Activated CD8-positive, alpha-beta T cell treated with anti-CD3 and anti-CD28 coated beads, Interleukin-2, amount 10 ng/mL, durations not matched to agents 7 days and 5 days (primary cell): ENCODE results near the gene PTPRF. TPM values are rescaled to one million over a fixed set of nuclear protein-coding genes. Genes with fewer than 3 reads are reported as not detected.

Experiments
- ATAC-seq: fragments of 150-1000 bp; cut with Tn5 transposase; one replicate; pipeline ENCODE4 v1.10.0; 2021; ENCODE audit warnings: moderate library complexity
- CTCF ChIA-PET: fragments of 350-600 bp; sonication (Branson Sonifier 250); formaldehyde crosslinking; loops from one replicate; lab custom pipeline; 2021; ENCODE audit warnings: antibody characterized with exemption; lab: Charles Lee
- POLR2A ChIA-PET: fragments of 350-600 bp; sonication (Branson Sonifier 250); formaldehyde crosslinking; loops from one replicate; lab custom pipeline; 2021; ENCODE audit warnings: antibody characterized with exemption; lab: Charles Lee
- DNase-seq: peaks from one replicate; pipeline ENCODE4 v3.0.0-alpha.2; 2020
- H3K27ac Mint-ChIP-seq: one replicate; pipeline ENCODE4 v1.8.0; 2021; ENCODE audit warnings: mild to moderate bottlenecking, mixed read lengths
- H3K27me3 Mint-ChIP-seq: one replicate; pipeline ENCODE4 v1.8.0; 2021; ENCODE audit warnings: low read depth, mixed read lengths
- H3K36me3 Mint-ChIP-seq: one replicate; pipeline ENCODE4 v1.8.0; 2021; ENCODE audit warnings: low read depth, mixed read lengths
- H3K4me1 Mint-ChIP-seq: one replicate; pipeline ENCODE4 v1.8.0; 2021; ENCODE audit warnings: low read depth, mixed read lengths
- H3K4me3 Mint-ChIP-seq: one replicate; pipeline ENCODE4 v1.8.0; 2021; ENCODE audit warnings: mild to moderate bottlenecking, mixed read lengths
- H3K9me3 Mint-ChIP-seq: one replicate; pipeline ENCODE4 v1.8.0; 2022; ENCODE audit warnings: mixed read lengths; ENCODE audit not compliant: insufficient read depth
- total RNA-seq, 2 experiments: library from RNA; stranded (reverse); gene quantifications; one replicate each; pipeline ENCODE4 v1.2.3, GENCODE V29; 2021

Gene PTPRF
- total RNA-seq, 2 experiments from 2014 or later: 0.61 to 0.65 TPM

- DNase-seq (no peak), ATAC-seq (no peak)
- POLR2A ChIA-PET: no interaction called here
- Mint-ChIP-seq H3K4me1 (no peaks in the 10 kb centered on the region), H3K27me3 (no peaks in the 10 kb centered on the region), H3K36me3 (no peaks in the 10 kb centered on the region), H3K27ac (no peak overlapping the region), H3K9me3 (no peaks in the 10 kb centered on the region), H3K4me3 (no peak overlapping the region)
- CTCF ChIA-PET: no interaction called here
Observed at GRCh38 chr1:43572538-43572937, 41.9 kb downstream of the PTPRF start.

GRCh38 chr1:43573066-43573800, 42.5 kb downstream of the PTPRF start:
- Mint-ChIP-seq H3K4me1 (no peaks in the 10 kb centered on the region), H3K4me3 (no peak overlapping the region), H3K36me3 (no peaks in the 10 kb centered on the region), H3K27me3 (no peaks in the 10 kb centered on the region), H3K27ac (no peak overlapping the region), H3K9me3 (no peaks in the 10 kb centered on the region)
- DNase-seq (no peak), ATAC-seq (no peak)
- ChIA-PET POLR2A (no interaction called here), CTCF (no interaction called here)

GRCh38 chr1:43576521-43576920, 45.8 kb downstream of the PTPRF start:
- ATAC-seq: no peak
- no peaks in the 10 kb centered on the region for H3K27me3 Mint-ChIP-seq

GRCh38 chr1:43577655-43578542, 47.2 kb downstream of the PTPRF start:
- CTCF ChIA-PET: no interaction called here
- Mint-ChIP-seq H3K27me3 (no peaks in the 10 kb centered on the region), H3K4me3 (no peak overlapping the region), H3K4me1 (peaks cover 8% of the 10 kb centered on the region), H3K9me3 (no peaks in the 10 kb centered on the region), H3K27ac (no peak overlapping the region), H3K36me3 (no peaks in the 10 kb centered on the region)
- DNase-seq: no peak
- no peak for ATAC-seq
- POLR2A ChIA-PET: no interaction called here

More at GRCh38 chr1:43576521-43576920, 45.8 kb downstream of the PTPRF start:
- ChIA-PET CTCF (no interaction called here), POLR2A (no interaction called here)
- Mint-ChIP-seq H3K27ac (no peak overlapping the region), H3K4me1 (no peaks in the 10 kb centered on the region), H3K4me3 (no peak overlapping the region), H3K36me3 (no peaks in the 10 kb centered on the region), H3K9me3 (no peaks in the 10 kb centered on the region)
- DNase-seq: no peak

- no peaks in the 10 kb centered on the region for H3K27me3 Mint-ChIP-seq
- POLR2A ChIA-PET: interaction anchor here (2.0 kb wide), 1 partner anchor 70 kb away, joined by 7 read pairs; the partner anchor contains the start of gene KDM4A
Observed at GRCh38 chr1:43580039-43580438, 49.4 kb downstream of the PTPRF start.

GRCh38 chr1:43582162-43582566, 51.5 kb downstream of the PTPRF start:
- DNase-seq (peak; percentile 43), ATAC-seq (peak; percentile 81)
- Mint-ChIP-seq H3K36me3 (no peaks in the 10 kb centered on the region), H3K9me3 (no peaks in the 10 kb centered on the region), H3K27me3 (no peaks in the 10 kb centered on the region), H3K4me1 (peaks cover 8% of the 10 kb centered on the region), H3K27ac (peak overlapping the region; percentile 50), H3K4me3 (no peak overlapping the region)
- CTCF ChIA-PET: no interaction called here
- POLR2A ChIA-PET: interaction anchor here (1.1 kb wide), 1 partner anchor 68 kb away, joined by 3 read pairs; the partner anchor contains the start of gene KDM4A

More at GRCh38 chr1:43580039-43580438, 49.4 kb downstream of the PTPRF start:
- no peak overlapping the region for H3K27ac Mint-ChIP-seq
- H3K4me3 Mint-ChIP-seq: no peak overlapping the region
- H3K36me3 Mint-ChIP-seq: no peaks in the 10 kb centered on the region
- H3K9me3 Mint-ChIP-seq: no peaks in the 10 kb centered on the region
- DNase-seq (no peak), ATAC-seq (no peak)
- CTCF ChIA-PET: interaction anchor here (1.3 kb wide), 1 partner anchor 26 kb away, joined by 5 read pairs; no protein-coding TSS in a partner anchor
- H3K4me1 Mint-ChIP-seq: peaks cover 8% of the 10 kb centered on the region

- Mint-ChIP-seq H3K4me1 (peaks cover 8% of the 10 kb centered on the region), H3K36me3 (no peaks in the 10 kb centered on the region), H3K4me3 (no peak overlapping the region), H3K9me3 (no peaks in the 10 kb centered on the region), H3K27ac (no peak overlapping the region), H3K27me3 (no peaks in the 10 kb centered on the region)
- ATAC-seq: no peak
- DNase-seq: no peak
- POLR2A ChIA-PET: no interaction called here
- CTCF ChIA-PET: no interaction called here
Observed at GRCh38 chr1:43583058-43583457, 52.4 kb downstream of the PTPRF start.

GRCh38 chr1:43584204-43584603, 53.5 kb downstream of the PTPRF start:
- Mint-ChIP-seq H3K4me3 (no peak overlapping the region), H3K4me1 (peaks cover 8% of the 10 kb centered on the region), H3K27ac (no peak overlapping the region), H3K27me3 (no peaks in the 10 kb centered on the region), H3K36me3 (no peaks in the 10 kb centered on the region), H3K9me3 (no peaks in the 10 kb centered on the region)
- POLR2A ChIA-PET: no interaction called here
- DNase-seq: no peak
- CTCF ChIA-PET: no interaction called here
- ATAC-seq: no peak

GRCh38 chr1:43585557-43585956, 54.9 kb downstream of the PTPRF start:
- ATAC-seq (no peak), DNase-seq (no peak)
- H3K27ac Mint-ChIP-seq: no peak overlapping the region
- no peaks in the 10 kb centered on the region for H3K9me3 Mint-ChIP-seq
- no peak overlapping the region for H3K4me3 Mint-ChIP-seq
- no peaks in the 10 kb centered on the region for H3K36me3 Mint-ChIP-seq
- no peaks in the 10 kb centered on the region for H3K27me3 Mint-ChIP-seq
- H3K4me1 Mint-ChIP-seq: peaks cover 8% of the 10 kb centered on the region
- POLR2A ChIA-PET: no interaction called here
- CTCF ChIA-PET: no interaction called here

GRCh38 chr1:43586136-43586731, 55.6 kb downstream of the PTPRF start:
- Mint-ChIP-seq H3K9me3 (no peaks in the 10 kb centered on the region), H3K4me3 (no peak overlapping the region), H3K4me1 (peaks cover 8% of the 10 kb centered on the region), H3K27ac (no peak overlapping the region), H3K27me3 (no peaks in the 10 kb centered on the region), H3K36me3 (no peaks in the 10 kb centered on the region)
- CTCF ChIA-PET: no interaction called here
- ATAC-seq (no peak), DNase-seq (no peak)
- POLR2A ChIA-PET: no interaction called here

GRCh38 chr1:43587001-43587400, 56.3 kb downstream of the PTPRF start:
- no peaks in the 10 kb centered on the region for H3K36me3 Mint-ChIP-seq
- H3K9me3 Mint-ChIP-seq: no peaks in the 10 kb centered on the region
- ATAC-seq: no peak
- POLR2A ChIA-PET: no interaction called here
- no peak overlapping the region for H3K4me3 Mint-ChIP-seq
- H3K27me3 Mint-ChIP-seq: no peaks in the 10 kb centered on the region
- CTCF ChIA-PET: no interaction called here
- H3K4me1 Mint-ChIP-seq: peaks cover 4% of the 10 kb centered on the region
- no peak overlapping the region for H3K27ac Mint-ChIP-seq
- DNase-seq: no peak

GRCh38 chr1:43587594-43587993, 56.9 kb downstream of the PTPRF start:
- no peak overlapping the region for H3K4me3 Mint-ChIP-seq
- H3K27me3 Mint-ChIP-seq: no peaks in the 10 kb centered on the region
- ATAC-seq: no peak
- ChIA-PET CTCF (no interaction called here), POLR2A (no interaction called here)
- no peaks in the 10 kb centered on the region for H3K4me1 Mint-ChIP-seq
- H3K27ac Mint-ChIP-seq: no peak overlapping the region
- DNase-seq: no peak
- H3K36me3 Mint-ChIP-seq: no peaks in the 10 kb centered on the region
- no peaks in the 10 kb centered on the region for H3K9me3 Mint-ChIP-seq
